Liver (tissue), 9 donors: ENCODE measurements around the gene NR1D2. TPM values are rescaled to one million over a fixed set of nuclear protein-coding genes. Genes with fewer than 3 reads are reported as not detected.

ENCODE experiments used
- DNase-seq: peaks from one replicate; pipeline ENCODE4 v3.0.0-alpha.2; 2017; ENCODE audit warnings: low spot score
- H3K27ac ChIP-seq, 2 donors: one replicate each; pipeline ENCODE4 v1.7.0; 2013; ENCODE audit warnings: inconsistent platforms in 2 of 2, low read length in 2 of 2, control low read depth in 1 of 2, low read depth in 1 of 2, mild to moderate bottlenecking in 1 of 2
- H3K27me3 ChIP-seq, 4 donors: one replicate each; pipeline versions ENCODE4 v1.6.1 to v1.7.0; 2013; ENCODE audit warnings: low read length in 3 of 4, inconsistent platforms in 1 of 4, mild to moderate bottlenecking in 1 of 4, moderate library complexity in 1 of 4; ENCODE audit not compliant: control insufficient read depth in 4 of 4, insufficient read depth in 4 of 4
- H3K36me3 ChIP-seq, 4 donors: one replicate each; pipeline versions ENCODE4 v1.6.1 to v1.7.0; 2013; ENCODE audit warnings: low read length in 3 of 4, mild to moderate bottlenecking in 3 of 4, low read depth in 1 of 4, moderate library complexity in 1 of 4; ENCODE audit not compliant: control insufficient read depth in 4 of 4, insufficient read depth in 3 of 4
- H3K4me1 ChIP-seq, 4 donors: one replicate each; pipeline versions ENCODE4 v1.6.1 to v1.7.0; 2013; ENCODE audit warnings: low read length in 3 of 4, mild to moderate bottlenecking in 3 of 4, moderate library complexity in 1 of 4; ENCODE audit not compliant: control insufficient read depth in 4 of 4, insufficient read depth in 4 of 4
- H3K4me3 ChIP-seq, 3 donors: one replicate each; pipeline versions ENCODE4 v1.6.1 to v1.7.0; 2013; ENCODE audit warnings: low read length in 3 of 3, control low read depth in 1 of 3, low read depth in 1 of 3, mild to moderate bottlenecking in 1 of 3
- H3K9ac ChIP-seq, 2 donors: one replicate each; pipeline ENCODE4 v1.7.0; 2013; ENCODE audit warnings: low read length in 2 of 2, mild to moderate bottlenecking in 2 of 2, moderate library complexity in 2 of 2, control low read depth in 1 of 2, low read depth in 1 of 2
- H3K9me3 ChIP-seq, 4 donors: one replicate each; pipeline versions ENCODE4 v1.6.1 to v1.7.0; 2013; ENCODE audit warnings: low read length in 3 of 4; ENCODE audit not compliant: control insufficient read depth in 4 of 4
- CTCF ChIP-seq: fragments of 150-350 bp; IDR thresholded peaks from 2 replicates; pipeline ENCODE4 v1.5.1; 2017; ENCODE audit warnings: improper control_type of control experiment, low read depth, low read length; ENCODE audit not compliant: missing input control
- EGR1 ChIP-seq, 2 donors: IDR thresholded peaks; 2 replicates each; pipeline ENCODE4 v1.6.1; 2016 to 2018; ENCODE audit warnings: antibody characterized with exemption in 2 of 2, low read depth in 2 of 2
- FOXA1 ChIP-seq: IDR thresholded peaks from 2 replicates; pipeline ENCODE4 v1.6.1; 2016; ENCODE audit warnings: antibody characterized with exemption
- FOXA2 ChIP-seq: IDR thresholded peaks from 2 replicates; pipeline ENCODE4 v1.6.1; 2016; ENCODE audit warnings: antibody characterized with exemption
- GABPA ChIP-seq, 2 donors: IDR thresholded peaks in 1 of 2; conservative IDR thresholded peaks in 1 of 2; 2 replicates each; pipeline ENCODE4 v1.6.1; 2016; ENCODE audit warnings: antibody characterized with exemption in 2 of 2, mild to moderate bottlenecking in 1 of 2, moderate library complexity in 1 of 2
- HNF4A ChIP-seq, 2 donors: conservative IDR thresholded peaks; 2 replicates each; pipeline ENCODE4 v1.6.1; 2016; ENCODE audit warnings: antibody characterized with exemption in 2 of 2, mild to moderate bottlenecking in 2 of 2
- HNF4G ChIP-seq: IDR thresholded peaks from 2 replicates; pipeline ENCODE4 v1.6.1; 2016; ENCODE audit warnings: antibody characterized with exemption
- JUND ChIP-seq, 2 donors: IDR thresholded peaks; 2 replicates each; pipeline ENCODE4 v1.6.1; 2016; ENCODE audit warnings: antibody characterized with exemption in 2 of 2
- MAX ChIP-seq: IDR thresholded peaks from 2 replicates; pipeline ENCODE4 v1.6.1; 2016; ENCODE audit warnings: antibody characterized with exemption
- NR2F2 ChIP-seq: IDR thresholded peaks from 2 replicates; pipeline ENCODE4 v1.6.1; 2016; ENCODE audit warnings: antibody characterized with exemption
- RAD21 ChIP-seq, 2 donors: IDR thresholded peaks; 2 replicates each; pipeline ENCODE4 v1.6.1; 2016; ENCODE audit warnings: antibody characterized with exemption in 2 of 2, mild to moderate bottlenecking in 2 of 2
- REST ChIP-seq: IDR thresholded peaks from 2 replicates; pipeline ENCODE4 v1.6.1; 2016; ENCODE audit warnings: antibody characterized with exemption, mild to moderate bottlenecking
- RXRA ChIP-seq, 2 donors: IDR thresholded peaks; 2 replicates each; pipeline ENCODE4 v1.6.1; 2017 to 2018; ENCODE audit warnings: antibody characterized with exemption in 2 of 2, mild to moderate bottlenecking in 1 of 2
- SP1 ChIP-seq: IDR thresholded peaks from 2 replicates; pipeline ENCODE4 v1.6.1; 2018; ENCODE audit warnings: antibody characterized with exemption, mild to moderate bottlenecking
- TAF1 ChIP-seq: conservative IDR thresholded peaks from 2 replicates; pipeline ENCODE4 v1.6.1; 2016; ENCODE audit warnings: antibody characterized with exemption, mild to moderate bottlenecking
- ZBTB33 ChIP-seq: IDR thresholded peaks from 2 replicates; pipeline ENCODE4 v1.6.1; 2016; ENCODE audit warnings: antibody characterized with exemption
- WGBS: extraction: QIAGEN DNeasy Blood & Tissue Kit; methylation state at CpG from one replicate; pipeline ENCODE4 v1.1.7; 2013; 5-methylcytosine and 5-hydroxymethylcytosine counted together
- polyA plus RNA-seq, 2 donors: library from polyadenylated mRNA; stranded (reverse) in 1 of 2; unstranded in 1 of 2; fragments of 200-250 nt in 1 of 2; fragments of >200 nt in 1 of 2; fragmentation: Nextera tagmentation in 1 of 2; extraction: Ambion mirVana in 1 of 2; gene quantifications; one replicate each; pipeline versions ENCODE4 v1.2.1 to v1.2.3, GENCODE V29; 2013 to 2015
- total RNA-seq, 2 donors: library from RNA; depleted of rRNA; stranded (reverse); fragments of >200 nt; gene quantifications; one replicate each; pipeline ENCODE4 v1.2.3, GENCODE V29; 2014
- donor health status: healthy.
- donor health status: healthy.
- donor health status: healthy.
- donor health status: healthy.
- donor health status: healthy.

NR1D2 gene
- total and polyA plus RNA-seq, 4 donors, result 7.3 to 25.5 (median 9.2) TPM

GRCh38 chr3:23941440-23941839 lies 3.6 kb upstream of the NR1D2 start (continued):
- TF ChIP-seq CTCF (no peak), MAX (no peak)

- H3K9ac ChIP-seq, result no peak overlapping the region
- TF ChIP-seq REST, result no peak
- TF ChIP-seq GABPA (IDR thresholded peaks at IDR 0.05 in 1 of 2, conservative IDR thresholded peaks at IDR 0.05 in 1 of 2), result no peak
- no peak for TF ChIP-seq EGR1 (IDR thresholded peaks at IDR 0.05; ENCODE audit: low read depth in 2 of 2)
- TF ChIP-seq TAF1, result no peak
- H3K27ac ChIP-seq, result no peak overlapping the region
- H3K4me3 ChIP-seq, result no peak overlapping the region
- H3K4me1 ChIP-seq, result peaks cover under 1 to 22% (median 17%) of the 10 kb centered on the region in 4 donors
- H3K9me3 ChIP-seq, result peaks cover 0 to 2% (median 0%) of the 10 kb centered on the region in 4 donors
- H3K27me3 ChIP-seq, result no peaks in the 10 kb centered on the region
- WGBS, result 95% methylated on average over 11 of the region's 11 CpGs
- H3K36me3 ChIP-seq, result no peaks in the 10 kb centered on the region
- no peak for DNase-seq
Measured at GRCh38 chr3:23942546-23942945, 2.5 kb upstream of the NR1D2 start.

GRCh38 chr3:23944007-23944783 lies 891 bp upstream of the NR1D2 start:
- peaks cover 5 to 36% (median 29%) of the 10 kb centered on the region in 4 donors for H3K4me1 ChIP-seq
- WGBS, result 9% methylated on average over 13 of the region's 13 CpGs
- no peaks in the 10 kb centered on the region for H3K9me3 ChIP-seq
- TF ChIP-seq GABPA (IDR thresholded peaks at IDR 0.05 in 1 of 2, conservative IDR thresholded peaks at IDR 0.05 in 1 of 2) (no peak), MAX (no peak), FOXA2 (no peak), HNF4G (no peak), TAF1 (no peak), ZBTB33 (no peak), SP1 (no peak), EGR1 (IDR thresholded peaks at IDR 0.05; ENCODE audit: low read depth in 2 of 2) (no peak), RAD21 (IDR thresholded peaks at IDR 0.05) (no peak), JUND (IDR thresholded peaks at IDR 0.05) (no peak), HNF4A (conservative IDR thresholded peaks at IDR 0.05) (no peak), REST (no peak), RXRA (IDR thresholded peaks at IDR 0.05) (no peak), FOXA1 (no peak), NR2F2 (no peak)
- no peak overlapping the region for H3K27ac ChIP-seq
- H3K9ac ChIP-seq, result peak overlapping the region in 1 of 2 donors; percentile 19
- H3K4me3 ChIP-seq, result peak overlapping the region; percentile 51 to 94 (median 84)
- DNase-seq, result no peak
- no peaks in the 10 kb centered on the region for H3K36me3 ChIP-seq
- H3K27me3 ChIP-seq, result no peaks in the 10 kb centered on the region
